MM.1S (cell line): ENCODE results near the gene CEACAM4.

Experiments used
- DNase-seq: peaks from one replicate; pipeline ENCODE4 v3.0.0-alpha.2; 2015
- H2AFZ ChIP-seq: fragments of 300-600 bp; sonication (generic); 2 replicates; pipeline ENCODE4 v1.6.0; 2016; ENCODE audit warnings: antibody characterized with exemption, low read length
- H3F3A ChIP-seq: fragments of 300-600 bp; sonication (generic); 2 replicates; pipeline ENCODE4 v1.6.1; 2016; ENCODE audit warnings: mild to moderate bottlenecking, antibody characterized with exemption, low read length, moderate library complexity, mixed read lengths; ENCODE audit not compliant: insufficient read depth
- H3K27ac ChIP-seq: fragments of 300-600 bp; sonication (generic); 2 replicates; pipeline ENCODE4 v1.5.1; 2016; ENCODE audit warnings: mild to moderate bottlenecking, low read length
- H3K27me3 ChIP-seq: fragments of 300-600 bp; sonication (generic); replicated peaks from 2 replicates; pipeline ENCODE4 v1.6.0; 2016; ENCODE audit warnings: low read length; ENCODE audit not compliant: insufficient read depth
- H3K36me3 ChIP-seq: fragments of 300-600 bp; sonication (generic); replicated peaks from 2 replicates; pipeline ENCODE4 v1.6.1; 2016; ENCODE audit warnings: mild to moderate bottlenecking, low read length, mixed read lengths; ENCODE audit not compliant: insufficient read depth
- H3K4me1 ChIP-seq: fragments of 300-600 bp; sonication (generic); 2 replicates; pipeline ENCODE4 v1.6.1; 2016; ENCODE audit warnings: low read length, mixed read lengths
- H3K4me2 ChIP-seq: fragments of 300-600 bp; sonication (generic); 2 replicates; pipeline ENCODE4 v1.6.0; 2016; ENCODE audit warnings: low read depth, low read length
- H3K4me3 ChIP-seq: fragments of 300-600 bp; sonication (generic); 2 replicates; pipeline ENCODE4 v1.5.1; 2016; ENCODE audit warnings: low read length, mixed read lengths
- H3K79me2 ChIP-seq: fragments of 300-600 bp; sonication (generic); 2 replicates; pipeline ENCODE4 v1.6.1; 2016; ENCODE audit warnings: mixed run types, low read length, mixed read lengths
- H3K9ac ChIP-seq: fragments of 300-600 bp; sonication (generic); 2 replicates; pipeline ENCODE4 v1.6.1; 2016; ENCODE audit warnings: low read length, mixed read lengths
- H3K9me2 ChIP-seq: fragments of 300-600 bp; sonication (generic); replicated peaks from 2 replicates; pipeline ENCODE4 v1.6.1; 2016; ENCODE audit warnings: mild to moderate bottlenecking, low read length, mixed read lengths; ENCODE audit not compliant: insufficient read depth
- H3K9me3 ChIP-seq: fragments of 300-600 bp; sonication (generic); replicated peaks from 2 replicates; pipeline ENCODE4 v1.6.1; 2016; ENCODE audit warnings: mild to moderate bottlenecking, low read length, mixed read lengths; ENCODE audit not compliant: insufficient read depth
- H4K20me1 ChIP-seq: fragments of 300-600 bp; sonication (generic); 2 replicates; pipeline ENCODE4 v1.6.1; 2016; ENCODE audit warnings: mild to moderate bottlenecking, low read length, moderate library complexity, mixed read lengths; ENCODE audit not compliant: insufficient read depth
- CTCF ChIP-seq: fragments of 300-600 bp; sonication (generic); IDR thresholded peaks from 2 replicates; pipeline ENCODE4 v1.5.1; 2016; ENCODE audit warnings: antibody characterized with exemption, low read length, mixed read lengths
- EZH2 ChIP-seq: fragments of 300-600 bp; sonication (generic); optimal IDR thresholded peaks from 2 replicates; pipeline ENCODE3; 2017; ENCODE audit warnings: low read depth, mild to moderate bottlenecking, antibody characterized with exemption, low read length, mixed read lengths
- EZH2phosphoT487 ChIP-seq: fragments of 300-600 bp; sonication (generic); IDR thresholded peaks from 2 replicates; pipeline ENCODE4 v1.6.1; 2018; ENCODE audit warnings: antibody characterized with exemption, low read length

CEACAM4 gene

DNA sequence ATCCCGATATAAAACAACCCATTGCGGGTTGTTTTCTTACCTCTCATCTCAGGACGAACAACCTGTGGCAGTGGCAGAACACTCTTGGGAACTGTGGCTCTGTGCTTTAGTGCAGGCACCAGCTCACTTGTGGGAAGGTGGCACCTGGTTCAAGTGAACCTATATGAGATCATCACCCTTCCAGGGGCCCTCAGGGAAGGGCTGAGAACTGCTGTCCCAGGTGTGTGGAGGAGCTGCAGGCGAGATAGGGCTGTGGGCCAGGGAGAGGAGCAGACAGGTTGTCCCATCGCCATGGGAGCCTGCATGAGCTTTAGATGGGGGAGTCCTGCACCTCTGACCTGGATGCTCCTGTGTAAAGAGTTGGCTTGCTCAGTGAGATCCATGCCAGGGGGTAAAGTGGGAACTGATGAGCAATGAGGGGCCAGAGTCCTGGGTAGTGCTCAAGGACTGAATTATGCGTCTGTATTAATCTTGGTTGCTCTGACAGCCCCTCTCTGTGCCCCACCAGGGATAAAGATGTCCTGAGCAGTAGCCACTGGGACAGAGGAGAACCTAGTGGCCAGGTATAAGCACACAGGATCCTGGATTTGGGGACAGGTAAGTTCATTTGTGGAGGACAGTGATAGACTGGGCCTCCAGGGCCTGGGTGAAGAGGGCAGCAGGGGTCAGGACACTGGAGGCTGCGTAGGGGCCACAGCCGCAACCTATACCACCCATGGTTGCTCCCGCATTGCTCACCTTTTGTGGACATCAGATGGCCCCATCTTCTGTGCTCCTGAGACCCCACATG lies 8.7 kb downstream of the CEACAM4 start:
- Histone ChIP-seq H2AFZ (no peak overlapping the region), H3K4me1 (no peaks in the 10 kb centered on the region), H3K4me2 (no peak overlapping the region), H4K20me1 (no peaks in the 10 kb centered on the region), H3F3A (no peaks in the 10 kb centered on the region), H3K79me2 (no peaks in the 10 kb centered on the region), H3K9me3 (no peaks in the 10 kb centered on the region), H3K36me3 (no peaks in the 10 kb centered on the region), H3K9ac (no peak overlapping the region), H3K27ac (no peak overlapping the region), H3K27me3 (peaks cover 74% of the 10 kb centered on the region), H3K9me2 (no peaks in the 10 kb centered on the region), H3K4me3 (no peak overlapping the region)
- TF ChIP-seq EZH2 (no peak), EZH2phosphoT487 (no peak), CTCF (no peak)
- no peak for DNase-seq

- Histone ChIP-seq H3K9me2 (no peaks in the 10 kb centered on the region), H4K20me1 (no peaks in the 10 kb centered on the region), H3K9ac (no peak overlapping the region), H3K4me1 (no peaks in the 10 kb centered on the region), H3F3A (no peaks in the 10 kb centered on the region), H2AFZ (no peak overlapping the region), H3K4me2 (no peak overlapping the region), H3K9me3 (no peaks in the 10 kb centered on the region), H3K79me2 (no peaks in the 10 kb centered on the region), H3K27ac (no peak overlapping the region), H3K36me3 (no peaks in the 10 kb centered on the region), H3K27me3 (peaks cover 75% of the 10 kb centered on the region), H3K4me3 (no peak overlapping the region)
- DNase-seq = peak; percentile 27
- TF ChIP-seq EZH2 = no peak
- no peak for TF ChIP-seq EZH2phosphoT487
- TF ChIP-seq CTCF = no peak
Observed at GRCh38 chr19:41616792-41617621, 9.9 kb downstream of the CEACAM4 start.

DNA sequence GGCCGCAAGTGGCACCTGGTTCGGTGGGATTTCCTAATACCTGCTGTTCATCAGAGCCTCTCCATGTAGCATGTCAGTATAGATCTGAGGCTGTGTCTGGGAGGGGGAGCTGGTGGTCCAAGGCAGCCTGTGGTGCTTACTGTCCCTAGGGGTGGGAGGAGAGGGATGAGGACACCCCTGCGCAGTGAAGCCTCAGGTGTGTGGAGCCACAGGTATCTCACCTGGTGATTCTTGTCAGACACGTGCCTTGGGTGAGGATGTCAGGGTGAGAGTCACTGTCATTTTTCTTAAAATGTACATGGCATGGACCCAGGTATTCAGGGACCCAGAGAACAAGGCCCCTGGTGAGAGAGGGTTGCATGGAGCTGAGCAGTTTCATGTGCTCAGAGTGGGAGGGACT lies 11.7 kb downstream of the CEACAM4 start:
- DNase-seq = no peak
- Histone ChIP-seq H3K36me3 (no peaks in the 10 kb centered on the region), H3K4me3 (no peak overlapping the region), H4K20me1 (no peaks in the 10 kb centered on the region), H3K9ac (no peak overlapping the region), H2AFZ (no peak overlapping the region), H3K27me3 (peaks cover 69% of the 10 kb centered on the region), H3K9me2 (no peaks in the 10 kb centered on the region), H3K4me1 (no peaks in the 10 kb centered on the region), H3K9me3 (no peaks in the 10 kb centered on the region), H3F3A (no peaks in the 10 kb centered on the region), H3K79me2 (no peaks in the 10 kb centered on the region), H3K27ac (no peak overlapping the region), H3K4me2 (no peak overlapping the region)
- no peak for TF ChIP-seq EZH2phosphoT487
- no peak for TF ChIP-seq EZH2
- no peak for TF ChIP-seq CTCF
